SH-SY5Y (cell line): ENCODE data around the gene PAAF1.

Experiments used
- GATA2 ChIP-seq: IDR thresholded peaks from 2 replicates; pipeline ENCODE4 v1.6.1; 2011; ENCODE audit warnings: mild to moderate bottlenecking, low read depth, low read length
- GATA3 ChIP-seq: IDR thresholded peaks from 2 replicates; pipeline ENCODE4 v1.6.1; 2011; ENCODE audit warnings: low read depth, mild to moderate bottlenecking, low read length, moderate library complexity

DNA sequence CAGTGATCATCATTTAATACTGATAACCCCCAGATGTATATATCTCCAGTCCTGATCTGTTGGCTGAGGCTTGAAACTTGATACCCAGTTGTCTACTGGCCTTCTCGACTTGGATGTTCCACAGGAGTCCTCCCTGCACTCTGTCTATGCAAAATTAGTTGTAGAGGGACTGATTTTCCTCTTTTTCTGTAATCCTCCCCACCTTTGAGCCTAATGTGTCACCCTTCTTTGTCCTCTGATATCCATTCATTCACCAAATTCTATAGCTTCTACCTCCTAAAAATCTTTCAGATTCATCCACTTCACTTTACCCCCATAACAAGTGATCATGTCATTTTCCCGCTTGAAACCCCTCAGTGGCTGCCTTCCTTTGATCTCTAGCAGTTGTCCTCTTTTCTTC is 16.6 kb upstream of the PAAF1 start:
- no peak for TF ChIP-seq GATA2
- no peak for TF ChIP-seq GATA3
